Activated T-cell treated with anti-CD3 and anti-CD28 coated beads, Interleukin-2, amount 50 U/mL, for 48 hours (primary cell): Measurements from ENCODE around the gene ARMC7.
"Not testable (repeated sequence)": the region's sequence is repeated elsewhere in the genome, so short reads cannot be mapped to it uniquely, and the experiment has no call there.

Source experiments
- DNase-seq, 2 experiments: peaks; one replicate each; pipeline ENCODE4 v3.0.0-alpha.2; 2020

The ARMC7 gene

DNA sequence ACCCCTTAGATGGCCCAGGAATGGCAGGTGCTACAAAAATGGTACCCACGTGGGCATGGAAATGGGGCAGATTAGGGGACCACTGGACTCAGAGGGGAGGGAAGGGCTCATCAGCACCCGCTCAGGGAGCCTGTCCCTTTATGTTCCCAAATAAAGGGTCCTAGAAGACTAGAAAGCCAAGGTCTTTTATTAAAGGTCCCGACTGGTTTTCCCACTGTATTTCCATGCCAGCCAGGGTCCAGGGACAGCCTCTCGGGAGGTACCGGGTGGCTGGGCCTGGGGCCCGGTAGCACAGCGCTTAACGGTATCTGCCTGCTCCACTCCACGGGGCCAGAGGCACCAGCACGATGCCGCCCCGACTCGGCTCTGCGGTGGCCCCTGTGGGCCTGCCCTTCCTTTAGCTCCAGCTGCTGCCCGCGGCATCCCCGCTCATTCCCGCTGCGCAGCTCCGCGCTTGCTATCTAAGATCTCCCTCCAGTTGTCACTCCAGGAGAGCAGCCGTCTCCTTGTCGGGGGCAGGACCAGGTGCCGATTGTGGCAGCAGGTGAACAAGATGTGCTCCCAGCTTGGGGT, 20.4 kb downstream of the ARMC7 start:
- DNase-seq, result no peak

DNA sequence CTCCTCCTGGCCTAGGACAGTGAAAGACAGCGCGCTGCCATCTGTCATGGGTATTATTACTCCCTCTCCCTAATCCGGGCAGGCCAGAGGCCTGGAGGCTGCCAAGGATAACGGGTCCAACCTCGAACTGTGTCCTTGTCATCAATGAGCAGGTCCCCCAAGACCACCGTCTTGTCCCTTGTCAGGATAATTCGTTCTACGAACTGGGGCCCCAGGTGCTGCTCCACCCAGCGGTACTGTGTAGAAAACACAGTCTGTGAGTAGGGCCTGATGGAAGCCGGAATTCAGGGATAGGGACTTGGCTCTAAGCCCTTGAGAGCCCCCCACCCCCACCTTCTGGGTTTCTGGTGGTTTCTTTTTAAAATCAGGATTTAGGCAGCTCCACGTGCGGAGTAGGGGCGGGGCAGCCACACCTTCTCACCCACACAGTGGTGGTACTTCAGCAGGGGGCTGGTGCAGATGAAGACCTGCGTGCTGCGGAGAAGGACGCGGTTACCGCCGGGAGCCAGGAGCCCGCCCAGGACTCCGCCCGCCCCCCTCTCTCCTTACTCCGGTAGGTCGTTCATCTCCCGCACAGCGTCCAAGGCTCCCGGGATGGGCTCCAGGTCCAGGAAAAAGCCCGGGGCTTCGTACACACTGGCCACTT, 21.0 kb downstream of the ARMC7 start:
- peak; percentile 74 to 76 for DNase-seq

DNA sequence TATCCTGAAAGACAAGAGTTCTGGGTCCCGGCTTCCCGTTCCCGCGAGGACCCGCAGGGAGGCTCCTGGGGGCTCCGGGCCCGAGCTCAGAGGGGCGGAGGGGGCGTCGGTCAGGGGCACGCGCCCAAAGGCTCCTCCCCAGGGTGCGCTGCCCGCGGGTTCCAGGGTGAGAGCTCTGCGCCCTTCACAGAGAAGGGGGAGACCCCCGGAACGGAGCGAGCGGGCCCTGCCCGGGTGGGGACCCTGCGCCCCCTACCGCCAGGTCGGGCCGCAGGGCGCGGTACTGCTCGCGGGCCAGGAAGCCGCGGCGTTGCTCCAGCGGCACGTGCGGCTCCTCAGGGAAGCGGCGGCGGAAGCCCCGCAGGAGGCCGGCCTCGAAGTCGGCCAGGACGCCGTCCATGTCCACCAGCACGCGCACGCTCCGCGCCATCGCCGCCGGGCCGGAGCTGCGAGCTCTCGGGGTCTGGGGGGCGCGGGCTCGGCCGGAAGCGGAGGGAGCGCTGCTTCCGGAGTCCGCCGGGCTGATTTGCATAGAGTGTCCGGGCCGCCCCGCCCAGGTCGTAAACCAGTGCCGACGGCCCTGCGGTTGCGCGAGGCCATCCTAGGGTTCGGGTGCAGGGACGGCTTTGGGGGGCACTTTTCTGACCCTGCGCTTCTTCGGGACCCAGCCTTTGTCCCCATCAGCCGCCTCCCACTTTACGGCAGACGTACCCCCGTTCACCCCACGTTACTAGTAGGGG, 21.7 kb downstream of the ARMC7 start, which contains the start of gene NT5C:
TSS of gene NT5C (minus strand) at position 465 of the 740 bp plus-strand sequence. CDS start at position 430, 35 bp downstream.
- DNase-seq, result peak; percentile 85 to 88

DNA sequence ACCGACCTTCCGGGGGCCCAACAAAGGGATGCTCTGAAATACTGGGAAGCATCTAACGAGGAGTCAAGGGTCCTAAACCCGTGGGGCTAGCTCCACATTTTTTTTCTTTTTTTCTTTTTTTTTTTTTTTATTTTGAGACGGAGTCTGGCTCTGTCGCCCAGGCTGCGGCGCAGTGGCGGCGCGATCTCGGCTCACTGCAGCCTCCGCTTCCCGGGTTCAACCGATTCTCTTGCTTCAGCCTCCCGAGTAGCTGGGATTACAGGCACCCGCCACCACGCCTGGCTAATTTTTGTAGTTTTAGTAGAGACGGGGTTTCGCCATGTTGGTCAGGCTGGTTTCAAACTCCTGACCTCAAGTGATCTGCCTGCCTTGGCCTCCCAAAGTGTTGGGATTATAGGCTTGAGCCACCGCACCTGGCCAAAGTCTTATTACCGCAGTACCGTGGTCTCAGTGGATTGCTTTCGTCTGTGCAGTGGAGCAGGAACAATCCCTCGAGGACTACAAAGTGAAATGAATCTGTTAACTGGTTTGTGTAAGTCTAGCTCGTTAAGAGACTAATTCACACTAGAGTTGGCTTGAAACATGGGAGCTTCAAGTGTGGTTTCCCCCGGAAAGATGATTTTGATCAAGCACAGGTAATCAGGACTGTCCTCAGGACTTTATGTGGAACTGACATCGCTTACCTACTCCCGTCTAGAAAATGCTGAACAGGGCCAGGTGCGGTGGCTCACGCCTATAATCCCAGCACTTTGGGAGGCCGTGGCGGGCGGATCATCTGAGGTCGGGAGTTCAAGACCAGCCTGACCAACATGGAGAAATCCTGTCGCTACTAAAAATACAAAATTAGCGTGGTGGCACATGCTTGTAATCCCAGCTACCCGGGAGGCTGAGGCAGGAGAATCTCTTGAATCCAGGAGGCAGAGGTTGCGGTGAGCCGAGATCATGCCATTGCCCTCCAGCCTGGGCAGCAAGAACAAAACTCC, 22.5 kb downstream of the ARMC7 start:
- not testable (repeated sequence) for DNase-seq

DNA sequence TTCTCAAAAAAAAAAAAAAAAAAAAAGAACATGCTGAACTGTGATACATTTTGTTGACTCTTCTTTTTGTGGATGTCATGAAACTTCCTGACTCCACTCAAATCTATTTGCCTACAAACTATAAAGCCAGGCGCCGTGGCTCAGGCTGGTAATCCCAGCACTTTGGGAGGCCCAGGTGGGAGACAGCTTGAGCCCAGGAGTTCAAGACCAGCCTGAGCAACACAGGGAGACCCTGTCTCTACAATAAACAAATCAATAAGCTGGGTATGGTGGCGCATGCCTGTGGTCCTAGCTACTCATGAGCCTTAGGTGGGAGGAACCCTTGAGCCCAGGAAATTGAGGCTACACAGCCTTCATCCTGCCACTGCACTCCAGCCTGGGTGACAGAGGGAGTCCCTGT, 23.2 kb downstream of the ARMC7 start:
- no peak for DNase-seq

DNA sequence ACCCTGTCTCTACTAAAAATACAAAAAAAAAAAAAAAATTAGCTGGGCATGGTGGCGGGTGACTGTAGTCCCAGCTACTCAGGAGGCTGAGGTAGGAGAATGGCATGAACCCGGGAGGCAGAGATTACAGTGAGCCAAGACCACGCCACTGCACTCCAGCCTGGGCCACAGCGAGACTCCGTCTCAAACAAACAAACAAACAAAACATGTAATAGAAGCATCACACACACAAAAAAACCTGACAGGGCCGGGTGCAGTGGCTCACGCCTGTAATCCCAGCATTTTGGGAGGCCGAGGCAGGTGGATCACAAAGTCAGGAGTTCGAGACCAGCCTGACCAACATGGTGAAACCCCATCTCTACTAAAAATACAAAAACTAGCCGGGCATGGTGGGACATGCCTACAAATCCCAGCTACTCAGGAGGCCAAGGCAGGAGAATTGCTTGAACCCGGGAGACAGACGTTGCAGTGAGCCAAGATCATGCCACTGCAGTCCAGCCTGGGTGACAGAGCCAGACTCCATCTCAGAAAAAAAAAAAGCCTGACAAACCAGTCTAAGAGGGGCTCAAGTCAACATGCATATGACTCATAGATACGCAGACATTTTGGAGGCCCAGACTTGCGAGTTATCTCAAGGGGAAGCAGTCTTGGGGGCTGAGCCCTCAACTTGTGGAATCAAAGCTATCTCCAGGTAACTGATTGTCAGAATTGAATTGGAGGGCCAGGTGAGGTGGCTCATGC, 24.0 kb downstream of the ARMC7 start:
- not testable (repeated sequence) for DNase-seq

DNA sequence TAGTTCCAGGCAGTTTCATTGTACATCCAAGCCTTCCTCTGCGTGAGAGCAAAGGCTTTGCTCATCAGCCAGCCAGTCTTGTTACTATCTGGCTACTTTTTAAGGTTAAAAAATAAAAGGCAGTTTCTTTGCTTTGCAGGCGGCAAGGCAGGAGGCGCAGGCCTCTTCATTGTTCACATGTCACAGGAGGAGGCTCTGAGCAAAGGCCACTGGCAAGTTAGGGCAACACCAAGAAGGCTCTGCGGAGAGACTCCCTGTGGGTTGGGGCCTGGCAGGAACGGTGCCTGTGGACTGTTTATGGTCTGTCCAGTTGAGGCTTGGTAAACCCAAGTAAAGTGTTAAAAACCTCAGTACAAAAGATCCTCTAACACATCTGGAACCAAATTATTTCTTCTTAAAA, 25.7 kb downstream of the ARMC7 start:
- no peak for DNase-seq

DNA sequence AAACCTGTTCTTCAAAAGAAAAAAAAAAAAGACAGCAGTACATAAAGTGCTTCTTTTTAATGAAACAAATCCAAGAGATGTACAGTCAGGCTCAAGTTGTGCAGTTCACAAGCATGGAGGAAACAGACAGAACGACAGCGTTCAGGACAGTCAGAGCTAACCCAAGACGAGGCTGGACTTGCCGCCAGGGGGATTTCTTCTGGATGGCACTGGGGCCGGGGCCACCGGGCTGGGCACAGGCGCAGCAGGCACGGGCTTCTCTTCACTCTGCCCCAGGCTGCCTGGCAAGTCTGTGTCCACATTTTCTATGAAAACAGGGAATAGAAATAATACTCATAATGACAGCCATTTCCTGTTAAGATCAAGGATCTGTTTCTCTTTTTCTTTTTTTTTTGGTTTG, 26.2 kb downstream of the ARMC7 start:
- no peak for DNase-seq

DNA sequence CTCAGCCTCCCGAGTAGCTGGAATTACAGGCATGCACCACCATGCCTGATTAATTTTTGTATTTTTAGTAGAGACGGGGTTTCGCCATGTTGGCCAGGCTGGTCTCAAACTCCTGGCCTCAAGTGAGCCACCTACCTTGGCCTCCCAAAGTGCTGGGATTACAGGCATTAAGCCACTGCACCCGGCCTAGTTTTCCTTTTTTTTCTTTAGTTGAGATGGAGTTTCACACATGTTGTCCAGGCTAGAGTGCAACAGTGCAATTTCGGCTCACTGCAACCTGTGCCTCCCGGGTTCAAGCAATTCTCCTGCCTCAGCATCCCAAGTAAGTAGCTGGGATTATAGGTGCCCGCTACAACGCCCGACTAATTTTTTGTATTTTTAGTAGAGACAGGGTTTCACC, 28.0 kb downstream of the ARMC7 start:
- DNase-seq, result not testable (repeated sequence)

DNA sequence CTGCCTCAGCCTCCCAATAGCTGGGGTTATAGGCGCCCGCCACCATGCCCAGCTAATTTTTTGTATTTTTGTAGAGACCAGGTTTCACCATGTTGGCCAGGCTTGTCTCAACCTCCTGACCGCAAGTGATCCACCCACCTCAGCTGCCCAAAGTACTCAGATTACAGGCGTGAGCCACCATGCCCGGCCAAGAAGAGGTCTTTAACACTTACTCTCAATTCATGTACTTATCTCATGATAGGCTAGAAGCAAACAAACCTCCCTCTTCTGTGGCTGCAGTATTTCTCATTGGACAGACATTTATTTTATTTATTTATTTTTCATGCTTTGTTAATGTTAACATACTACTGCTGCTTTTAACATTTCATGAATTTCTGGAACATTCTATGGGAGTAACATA, 28.8 kb downstream of the ARMC7 start:
- DNase-seq, result no peak

DNA sequence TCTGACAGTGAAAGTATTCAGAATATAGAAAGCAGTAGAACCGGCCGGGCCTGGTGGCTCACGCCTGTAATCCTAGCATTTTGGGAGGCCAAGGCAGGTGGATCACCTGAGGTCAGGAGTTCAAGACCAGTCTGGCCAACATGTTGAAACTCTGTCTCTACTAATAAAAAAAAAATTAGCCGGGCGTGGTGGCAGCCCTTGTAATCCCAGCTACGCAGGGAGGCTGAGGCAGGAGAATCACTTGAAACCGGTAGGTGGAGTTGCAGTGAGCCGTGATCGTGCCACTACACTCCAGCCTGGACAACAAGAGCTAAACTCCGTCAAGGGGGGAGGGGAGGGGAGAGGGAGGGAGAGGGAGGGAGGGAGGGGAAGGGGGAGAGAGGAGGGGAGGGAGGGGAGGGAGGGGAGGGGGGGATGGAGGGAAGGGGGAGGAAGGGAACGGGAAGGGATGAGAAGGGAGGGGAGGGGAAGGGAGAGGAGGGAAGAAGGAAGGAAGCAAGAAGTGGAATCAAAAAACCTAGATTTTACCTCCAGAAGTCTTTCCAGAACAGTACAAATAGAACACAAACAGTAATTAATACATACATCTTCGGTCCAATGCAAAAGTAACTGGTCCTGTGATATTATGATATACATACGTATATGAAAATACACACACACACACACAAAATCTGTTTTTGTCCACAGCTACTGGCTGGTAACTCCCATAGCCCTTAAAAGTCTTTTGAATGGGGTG, 32.6 kb downstream of the ARMC7 start:
- DNase-seq, result no peak

DNA sequence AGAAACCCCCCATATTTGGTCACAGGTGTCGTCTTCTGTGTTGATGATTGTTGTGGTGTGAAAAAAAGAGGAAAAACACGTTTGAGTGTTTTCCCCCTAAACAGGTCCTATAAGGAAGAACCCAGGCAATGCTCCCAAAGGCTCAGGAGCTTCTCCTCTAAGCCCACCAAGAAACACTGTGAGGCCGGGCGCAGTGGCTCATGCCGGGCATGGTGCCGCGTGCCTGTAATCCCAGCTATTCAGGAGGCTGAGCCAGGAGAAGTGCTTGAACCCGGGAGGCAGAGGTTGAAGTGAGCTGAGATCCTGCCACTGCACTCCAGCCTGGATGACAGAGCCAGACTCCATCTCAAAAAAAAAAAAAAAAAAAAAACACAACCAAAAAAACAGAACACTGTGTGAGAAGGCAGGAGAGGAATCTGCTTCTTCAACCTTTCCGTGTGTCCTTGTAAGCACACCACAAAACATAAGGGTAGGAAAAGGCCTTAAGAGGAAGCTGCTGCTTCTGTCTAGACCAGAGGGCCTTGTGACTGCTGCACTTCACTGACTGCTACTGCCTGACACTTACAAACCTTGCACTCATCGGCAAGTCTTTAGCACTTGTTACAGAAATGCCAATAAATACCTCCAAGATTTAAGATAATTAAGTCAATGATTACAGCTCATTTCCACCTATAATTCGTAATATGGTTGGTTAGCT, 35.2 kb downstream of the ARMC7 start:
- no peak for DNase-seq

DNA sequence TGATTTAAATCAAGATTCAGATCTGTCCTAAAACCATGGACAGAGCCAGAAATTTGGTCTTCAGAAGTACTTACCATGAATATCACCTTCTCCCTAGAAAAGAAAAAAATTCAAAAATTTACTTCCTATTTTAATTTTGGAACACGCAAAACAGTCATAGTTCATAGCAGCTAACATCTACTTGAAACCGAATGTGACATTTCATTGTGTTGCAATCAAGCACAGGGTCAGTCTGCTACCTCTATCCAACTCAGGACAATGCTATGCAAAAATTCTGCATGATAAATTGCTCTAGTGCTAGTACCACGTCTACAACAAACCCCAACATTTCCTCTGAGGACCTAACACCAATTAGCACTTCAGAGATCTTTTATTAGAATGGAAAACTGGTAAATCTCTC, 36.8 kb downstream of the ARMC7 start:
- DNase-seq, result no peak

DNA sequence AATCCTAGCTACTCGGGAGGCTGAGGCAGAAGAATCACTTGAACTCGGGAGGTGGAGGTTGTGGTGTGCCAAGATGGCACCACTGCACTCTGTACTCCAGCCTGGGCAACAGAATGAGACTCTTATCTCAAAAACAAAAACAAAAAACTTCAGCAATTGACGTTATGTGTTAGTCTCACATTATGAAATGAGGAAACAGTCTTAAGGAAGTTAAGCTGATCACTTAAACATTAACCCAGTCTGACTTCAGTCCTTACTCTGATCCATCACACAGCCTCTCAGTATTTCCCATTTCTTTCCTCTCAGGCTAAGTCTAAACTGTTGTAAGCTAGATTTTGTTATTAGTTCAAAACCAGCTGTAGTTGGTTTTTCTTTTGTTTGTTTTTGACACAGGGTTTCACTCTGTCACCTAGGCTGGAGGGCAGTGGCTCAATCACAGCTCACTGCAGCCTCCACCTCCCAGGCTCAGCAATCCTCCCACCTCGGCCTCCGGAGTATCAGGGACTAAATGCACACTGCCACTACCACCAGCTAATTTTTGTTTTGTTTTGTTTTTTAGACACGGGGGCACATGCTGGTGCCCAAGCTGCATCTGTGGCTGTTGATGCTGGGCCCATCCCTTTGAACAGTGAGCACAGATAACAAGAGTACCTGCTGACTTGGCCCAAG, 38.2 kb downstream of the ARMC7 start:
- DNase-seq, result no peak

DNA sequence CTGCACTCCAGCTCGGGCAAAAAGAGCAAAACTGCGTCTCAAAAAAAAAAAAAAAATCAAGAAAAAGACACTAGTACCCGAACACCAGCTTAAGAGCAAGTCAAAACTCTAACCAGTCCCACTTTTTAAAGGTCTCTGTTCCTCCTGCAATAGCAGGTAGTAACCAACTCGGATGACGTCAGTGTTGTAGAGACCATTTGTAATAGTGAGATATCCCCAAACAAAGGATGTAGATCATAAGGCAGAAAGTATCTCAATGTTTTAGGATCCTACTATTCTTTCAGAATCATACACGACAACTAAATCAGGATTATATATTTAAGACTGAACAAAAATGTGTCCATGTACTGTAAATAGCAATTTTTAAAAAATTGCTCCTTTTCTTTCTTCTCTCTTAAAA, 42.2 kb downstream of the ARMC7 start:
- no peak for DNase-seq

DNA sequence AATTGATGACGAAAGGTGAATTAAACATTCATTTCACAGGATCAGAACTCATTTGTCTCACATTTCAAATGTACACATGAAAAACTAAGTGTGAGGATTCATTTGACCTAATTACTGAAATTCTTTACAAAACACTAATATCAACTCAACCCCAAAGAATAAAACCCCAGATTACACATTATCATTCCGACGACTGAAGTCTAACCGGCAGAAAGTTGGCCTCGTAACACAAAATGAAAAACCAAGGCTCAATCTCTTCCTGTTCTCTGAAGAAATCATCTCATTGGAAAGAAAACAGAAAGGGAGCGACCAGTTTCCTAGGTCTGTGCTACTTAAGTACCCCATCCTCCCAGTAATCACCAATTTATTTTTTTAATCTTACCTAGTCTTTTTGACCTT, 42.8 kb downstream of the ARMC7 start:
- no peak for DNase-seq

DNA sequence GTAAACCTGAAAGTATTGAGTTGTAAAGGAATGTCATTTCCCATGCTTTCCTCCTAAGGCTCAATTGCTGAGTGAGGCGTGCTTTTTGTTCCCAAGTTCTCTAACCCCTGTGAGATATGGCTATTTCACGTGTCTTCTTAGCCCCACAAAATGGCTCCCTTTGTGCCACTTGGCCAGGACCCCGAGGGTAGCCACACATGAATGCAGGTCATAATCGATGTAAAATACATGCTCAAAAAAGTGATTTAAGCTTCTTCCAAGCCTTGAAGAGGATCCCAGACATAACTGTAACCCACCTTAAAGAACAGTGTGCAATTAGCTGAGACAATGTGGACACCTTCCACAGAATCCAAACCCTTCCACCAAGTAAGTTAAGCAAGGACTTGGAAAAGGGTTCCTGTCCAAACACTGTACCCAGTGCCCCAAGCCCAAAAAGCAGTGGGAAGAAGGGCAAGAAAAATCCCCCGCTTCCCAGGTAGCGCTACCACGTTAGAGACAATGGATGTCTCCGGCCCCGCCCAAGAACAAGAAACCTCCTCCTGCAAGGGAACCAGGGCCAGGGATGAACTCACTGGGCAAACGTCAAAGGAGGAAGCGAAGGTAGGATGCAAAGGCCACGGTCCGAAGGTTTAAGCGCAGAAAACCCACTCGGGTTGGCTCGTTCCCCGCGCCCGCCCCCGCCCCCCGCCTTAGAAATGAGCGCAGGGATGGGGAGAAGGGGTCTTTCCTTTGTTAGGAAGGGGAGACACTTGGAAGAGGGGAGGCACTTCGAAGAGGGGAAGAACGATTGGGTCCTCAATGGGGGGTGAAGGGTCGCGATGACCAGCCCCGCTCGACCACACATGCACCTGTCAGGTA, 43.4 kb downstream of the ARMC7 start:
- peak; percentile 49 to 57 for DNase-seq

DNA sequence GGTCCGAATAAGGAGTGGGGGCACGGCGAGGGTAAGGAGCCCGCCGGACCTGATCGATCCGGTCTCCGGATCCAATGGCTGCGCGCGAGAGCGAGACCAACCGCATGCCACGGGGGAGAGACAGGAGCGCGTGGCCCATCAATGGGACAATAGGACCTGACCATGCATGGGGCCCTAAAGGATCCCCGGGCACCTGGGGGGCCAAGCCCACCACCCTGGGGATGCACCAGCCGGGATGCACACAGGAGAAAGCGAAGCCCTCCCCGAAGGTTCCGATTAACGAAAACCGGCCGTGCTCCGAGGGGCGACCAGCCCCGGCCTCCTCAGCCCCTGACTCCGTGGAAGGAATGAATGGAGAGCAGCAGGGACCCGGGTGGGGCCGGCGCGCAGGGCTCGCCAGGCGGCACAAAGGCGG, 44.0 kb downstream of the ARMC7 start:
- DNase-seq, result peak; percentile 54 to 60
